H1 (cell line): ENCODE results near the gene TET2. TPM values are rescaled to one million over a fixed set of nuclear protein-coding genes. Genes with fewer than 3 reads are reported as not detected.

ENCODE experiments used
- CTCF ChIA-PET: fragments of 300-600 bp; sonication (Branson Sonifier 250); formaldehyde crosslinking; loops from one replicate; lab custom pipeline; 2021; ENCODE audit not compliant: partially characterized antibody; lab: Charles Lee
- POLR2A ChIA-PET: fragments of 300-600 bp; sonication (Branson Sonifier 250); formaldehyde crosslinking; loops from one replicate; lab custom pipeline; 2021; ENCODE audit warnings: inconsistent platforms; ENCODE audit not compliant: partially characterized antibody; lab: Charles Lee
- DNase-seq, 2 experiments: peaks; one replicate each; pipeline versions ENCODE4 v3.0.0 to v3.0.0-alpha.2; 2010 to 2022; ENCODE audit warnings: low spot score in 2 of 2, low read depth in 1 of 2, mixed read lengths in 1 of 2
- FAIRE-seq: peaks from 2 replicates; lab custom pipeline; 2011; peaks lifted over from hg19 to GRCh38; lab: Jason Lieb, UNC
- H2AFZ ChIP-seq: 2 replicates; pipeline ENCODE4 v1.8.1; 2012; ENCODE audit warnings: low read length, inconsistent platforms
- H2AK5ac ChIP-seq: 2 replicates; pipeline ENCODE4 v1.6.1; 2013; ENCODE audit warnings: low read depth, low read length
- H2BK120ac ChIP-seq: replicated peaks from 2 replicates; pipeline ENCODE3; 2013; ENCODE audit warnings: low read depth, low read length, inconsistent platforms
- H2BK12ac ChIP-seq: 2 replicates; pipeline ENCODE4 v1.6.1; 2013; ENCODE audit warnings: low read depth, low read length
- H2BK15ac ChIP-seq: 2 replicates; pipeline ENCODE4 v1.6.1; 2013; ENCODE audit warnings: low read length
- H2BK20ac ChIP-seq: 2 replicates; pipeline ENCODE4 v1.6.1; 2013; ENCODE audit warnings: low read length
- H2BK5ac ChIP-seq: 2 replicates; pipeline ENCODE4 v1.6.1; 2013; ENCODE audit warnings: low read depth, low read length
- H3K14ac ChIP-seq: 2 replicates; pipeline ENCODE4 v1.6.1; 2013; ENCODE audit warnings: inconsistent platforms; ENCODE audit not compliant: insufficient read length
- H3K18ac ChIP-seq: 2 replicates; pipeline ENCODE4 v1.6.1; 2013; ENCODE audit warnings: low read length; ENCODE audit errors: extremely low read depth
- H3K23ac ChIP-seq: 2 replicates; pipeline ENCODE4 v1.6.1; 2013; ENCODE audit warnings: inconsistent platforms; ENCODE audit not compliant: insufficient read length
- H3K23me2 ChIP-seq: 2 replicates; pipeline ENCODE4 v1.6.1; 2013; ENCODE audit warnings: low read depth, low read length
- H3K27ac ChIP-seq: 2 replicates; pipeline ENCODE4 v1.6.1; 2011; ENCODE audit warnings: low read depth, low read length, inconsistent platforms
- H3K27me3 ChIP-seq, 4 experiments: replicated peaks in 1 of 4; 1 replicate in 1 of 4; 2 replicates in 3 of 4; pipeline versions ENCODE4 v1.6.1 to v1.8.1; 2011 to 2013; ENCODE audit warnings: low read length in 3 of 4, mild to moderate bottlenecking in 3 of 4, inconsistent platforms in 2 of 4, mixed read lengths in 2 of 4, moderate library complexity in 1 of 4; ENCODE audit not compliant: control insufficient read depth in 3 of 4, insufficient read depth in 3 of 4; ENCODE audit errors: extremely low read depth in 1 of 4
- H3K36me3 ChIP-seq, 4 experiments: 2 replicates each; pipeline versions ENCODE4 v1.6.1 to v1.8.1; 2011 to 2013; ENCODE audit warnings: mild to moderate bottlenecking in 4 of 4, low read length in 3 of 4, moderate library complexity in 2 of 4, control low read depth in 1 of 4, inconsistent platforms in 1 of 4; ENCODE audit not compliant: insufficient read depth in 4 of 4, control insufficient read depth in 2 of 4
- H3K4ac ChIP-seq: replicated peaks from 2 replicates; pipeline ENCODE3; 2013; ENCODE audit warnings: low read length, low read depth, mixed read lengths, inconsistent platforms; ENCODE audit not compliant: insufficient read length
- H3K4me1 ChIP-seq, 4 experiments: replicated peaks in 1 of 4; 1 replicate in 1 of 4; 2 replicates in 3 of 4; pipeline versions ENCODE4 v1.6.1 to v1.8.1; 2011 to 2013; ENCODE audit warnings: low read length in 3 of 4, inconsistent platforms in 2 of 4, mixed read lengths in 1 of 4; ENCODE audit not compliant: insufficient read depth in 4 of 4, control insufficient read depth in 3 of 4
- H3K4me2 ChIP-seq, 2 experiments: 2 replicates each; pipeline versions ENCODE4 v1.6.1 to v1.8.1; 2011 to 2013; ENCODE audit warnings: low read depth in 2 of 2, low read length in 2 of 2, control low read depth in 1 of 2, inconsistent platforms in 1 of 2, mild to moderate bottlenecking in 1 of 2; ENCODE audit not compliant: insufficient read depth in 1 of 2
- H3K4me3 ChIP-seq, 4 experiments: fragments of 200-600, 300-600 bp in 1 of 4; sonication (generic), shearing (Covaris generic), sonication (Bioruptor Twin) in 1 of 4; 2 replicates each; pipeline versions ENCODE4 v1.5.1 to v1.8.1; 2011 to 2016; ENCODE audit warnings: low read length in 4 of 4, low read depth in 3 of 4, control low read depth in 2 of 4, inconsistent platforms in 2 of 4, mild to moderate bottlenecking in 2 of 4, mixed read lengths in 1 of 4, moderate library complexity in 1 of 4; ENCODE audit not compliant: insufficient read depth in 2 of 4; ENCODE audit errors: extremely low read depth in 1 of 4
- H3K56ac ChIP-seq: replicated peaks from 2 replicates; pipeline ENCODE3; 2013; ENCODE audit warnings: low read depth, mild to moderate bottlenecking, mixed read lengths, low read length, inconsistent platforms; ENCODE audit not compliant: insufficient read length
- H3K79me1 ChIP-seq: 2 replicates; pipeline ENCODE4 v1.6.1; 2013; ENCODE audit warnings: low read depth, low read length, control low read depth
- H3K79me2 ChIP-seq, 2 experiments: 2 replicates each; pipeline versions ENCODE4 v1.6.1 to v1.8.1; 2012 to 2013; ENCODE audit warnings: low read length in 2 of 2, mild to moderate bottlenecking in 2 of 2, inconsistent platforms in 1 of 2; ENCODE audit not compliant: insufficient read depth in 2 of 2, control insufficient read depth in 1 of 2
- H3K9ac ChIP-seq, 4 experiments: replicated peaks in 1 of 4; 1 replicate in 1 of 4; 2 replicates in 3 of 4; pipeline versions ENCODE4 v1.6.1 to v1.8.1; 2011 to 2013; ENCODE audit warnings: low read depth in 3 of 4, low read length in 3 of 4, control low read depth in 2 of 4, mild to moderate bottlenecking in 2 of 4, moderate library complexity in 2 of 4, inconsistent platforms in 1 of 4; ENCODE audit errors: extremely low read depth in 1 of 4
- H3K9me3 ChIP-seq, 2 experiments: 2 replicates each; pipeline versions ENCODE4 v1.6.1 to v1.8.1; 2012 to 2013; ENCODE audit warnings: mild to moderate bottlenecking in 2 of 2, moderate library complexity in 2 of 2, control low read depth in 1 of 2, inconsistent platforms in 1 of 2, low read depth in 1 of 2, low read length in 1 of 2, mixed read lengths in 1 of 2; ENCODE audit not compliant: insufficient read depth in 2 of 2
- H4K20me1 ChIP-seq, 2 experiments: replicated peaks in 1 of 2; 2 replicates each; pipeline versions ENCODE3 to v1.8.1; 2011 to 2013; ENCODE audit warnings: inconsistent platforms in 2 of 2, low read length in 2 of 2, mild to moderate bottlenecking in 1 of 2; ENCODE audit not compliant: insufficient read depth in 2 of 2, control insufficient read depth in 1 of 2
- H4K5ac ChIP-seq: 2 replicates; pipeline ENCODE4 v1.6.1; 2013; ENCODE audit warnings: low read length, low read depth, mixed read lengths, inconsistent platforms; ENCODE audit not compliant: insufficient read length
- H4K8ac ChIP-seq: 2 replicates; pipeline ENCODE4 v1.8.0; 2013; ENCODE audit warnings: mild to moderate bottlenecking, moderate library complexity, low read length, inconsistent platforms; ENCODE audit not compliant: insufficient read depth; ENCODE audit errors: extremely low read depth
- H4K91ac ChIP-seq: replicated peaks from 2 replicates; pipeline ENCODE3; 2013; ENCODE audit warnings: low read length, mixed read lengths, inconsistent platforms; ENCODE audit not compliant: insufficient read length
- ASH2L ChIP-seq: fragments of 200-600, 300-600 bp; sonication (generic); IDR thresholded peaks from one replicate; pipeline ENCODE4 v1.7.1; 2017; ENCODE audit warnings: low read length
- CBX5 ChIP-seq: fragments of 300-800, 300-1000 bp; sonication (generic); IDR thresholded peaks from 2 replicates; pipeline ENCODE4 v1.7.1; 2016; ENCODE audit warnings: antibody characterized with exemption, low read length, low read depth
- CHD2 ChIP-seq: IDR thresholded peaks from 2 replicates; pipeline ENCODE4 v1.6.1; 2012; ENCODE audit warnings: low read length, improper control_type of control experiment
- JUN ChIP-seq: IDR thresholded peaks from 2 replicates; pipeline ENCODE4 v1.6.1; 2011; ENCODE audit warnings: low read depth, mild to moderate bottlenecking, improper control_type of control experiment, low read length
- JUND ChIP-seq: IDR thresholded peaks from 2 replicates; pipeline ENCODE4 v1.6.1; 2011; ENCODE audit warnings: mild to moderate bottlenecking, improper control_type of control experiment, low read length
- KDM1A ChIP-seq: fragments of 200-600, 300-600 bp; sonication (generic); IDR thresholded peaks from 2 replicates; pipeline ENCODE4 v1.7.1; 2016; ENCODE audit warnings: mild to moderate bottlenecking, low read length, borderline replicate concordance
- KDM5A ChIP-seq: fragments of 200-600 bp; IDR thresholded peaks from 2 replicates; pipeline ENCODE4 v1.7.1; 2012; ENCODE audit warnings: mild to moderate bottlenecking, low read length, inconsistent platforms, mixed read lengths
- POU5F1 ChIP-seq: IDR thresholded peaks from 2 replicates; pipeline ENCODE4 v1.6.1; 2011; ENCODE audit warnings: low read depth, mild to moderate bottlenecking, low read length, moderate library complexity
- RFX5 ChIP-seq: IDR thresholded peaks from 2 replicates; pipeline ENCODE4 v1.6.1; 2011; ENCODE audit warnings: low read depth, low read length, improper control_type of control experiment, borderline replicate concordance
- SUZ12 ChIP-seq: fragments of 200-600 bp; sonication (generic); IDR thresholded peaks from 2 replicates; pipeline ENCODE4 v1.6.1; 2012; ENCODE audit warnings: mild to moderate bottlenecking, inconsistent platforms, low read length, moderate library complexity, mixed read lengths
- TAF1 ChIP-seq: IDR thresholded peaks from 2 replicates; pipeline ENCODE4 v1.6.1; 2011; ENCODE audit warnings: mild to moderate bottlenecking, low read depth, low read length
- ZNF274 ChIP-seq: IDR thresholded peaks from 2 replicates; pipeline ENCODE4 v1.7.0; 2012; ENCODE audit warnings: low read length, borderline replicate concordance; ENCODE audit errors: extremely low read depth
- polyA plus RNA-seq, 7 experiments: library from polyadenylated mRNA; depleted of rRNA in 3 of 7; stranded (reverse) in 5 of 7; unstranded in 2 of 7; fragments of >200 nt in 5 of 7; fragments of 200-250 nt in 2 of 7; gene quantifications; 1 replicate in 5 of 7; 2 replicates in 1 of 7; 4 replicates in 1 of 7; pipeline versions ENCODE4 v1.2.1 to v1.2.3, GENCODE V29; 2011 to 2013; ENCODE audit warnings: missing spikeins in 2 of 7, mixed read lengths in 2 of 7
- total RNA-seq: library from RNA; stranded (reverse); fragmentation: NEBNext Ultra II Directional; extraction: Animal tissue kit (Norgen Biotek cat#: 25700); gene quantifications from 2 replicates; pipeline ENCODE4 v1.2.1, GENCODE V29; 2021
- TF ChIP-seq, protein P1 (sequence below): IDR thresholded peaks from 2 replicates; pipeline ENCODE4 v1.6.1; 2011; ENCODE audit warnings: low read length, improper control_type of control experiment

TET2 gene
- total and polyA plus RNA-seq, 2 of the 8 experiments (the other 6 are each of a cell fraction or from before 2014, with no cell fraction given), result 1.0 to 2.6 TPM

DNA sequence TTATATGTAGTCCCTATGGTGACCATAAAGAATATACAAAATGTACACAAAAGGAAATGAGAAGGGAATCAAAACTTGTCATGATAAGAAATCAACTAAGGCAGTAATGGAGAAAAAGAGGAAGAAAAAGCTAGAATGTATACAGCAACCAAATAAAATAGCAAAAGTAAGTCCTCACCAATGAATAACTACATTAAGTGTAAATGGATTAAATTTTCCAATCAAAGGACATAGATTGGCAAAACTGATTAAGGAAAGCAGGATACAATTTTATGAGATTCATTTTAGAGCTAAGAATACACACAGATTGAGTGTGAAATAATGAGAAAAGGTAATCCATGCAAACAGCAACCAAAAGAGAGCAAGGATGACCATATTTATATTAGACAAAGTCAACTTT, 157.4 kb downstream of the TET2 start:
- no peak for DNase-seq
- POLR2A ChIA-PET, result no interaction called here

More for the DNA sequence above, 157.4 kb downstream of the TET2 start:
- Histone ChIP-seq H3K27me3 (peaks cover 0 to 1% (median 0%) of the 10 kb centered on the region in 4 experiments; a peak in 1 of 7 replicates), H3K9me3 (0 out of 4 replicates have a peak, but pooled peaks cover 4 to 5% of the 10 kb centered on the region in 2 experiments), H2BK15ac (no peak overlapping the region), H3K4ac (no peak overlapping the region), H3K23me2 (no peaks in the 10 kb centered on the region), H3K4me3 (no peak overlapping the region), H3K23ac (no peak overlapping the region), H3K4me2 (no peak overlapping the region), H3K56ac (no peak overlapping the region), H3K9ac (no peak overlapping the region), H2AK5ac (no peak overlapping the region), H3K18ac (no peak overlapping the region), H3K4me1 (no peaks in the 10 kb centered on the region), H3K36me3 (no peaks in the 10 kb centered on the region), H3K79me2 (no peaks in the 10 kb centered on the region), H4K20me1 (no peaks in the 10 kb centered on the region), H3K14ac (no peak overlapping the region), H2BK12ac (no peak overlapping the region), H2BK20ac (no peak overlapping the region), H3K79me1 (no peaks in the 10 kb centered on the region), H4K91ac (no peak overlapping the region), H4K5ac (no peak overlapping the region), H2BK5ac (no peak overlapping the region), H2BK120ac (no peak overlapping the region), H2AFZ (no peak overlapping the region), H3K27ac (no peak overlapping the region), H4K8ac (no peak overlapping the region)
- CTCF ChIA-PET, result interaction anchor here (0.7 kb wide), 1 partner anchor 22 kb away, joined by 4 read pairs; no protein-coding TSS in a partner anchor
- TF ChIP-seq KDM5A (no peak), POU5F1 (no peak), ASH2L (no peak), SUZ12 (no peak), JUN (no peak), ZNF274 (no peak), KDM1A (no peak), TAF1 (no peak), RFX5 (no peak), CHD2 (no peak), CBX5 (no peak), JUND (no peak)
- TF ChIP-seq, protein P1, sequence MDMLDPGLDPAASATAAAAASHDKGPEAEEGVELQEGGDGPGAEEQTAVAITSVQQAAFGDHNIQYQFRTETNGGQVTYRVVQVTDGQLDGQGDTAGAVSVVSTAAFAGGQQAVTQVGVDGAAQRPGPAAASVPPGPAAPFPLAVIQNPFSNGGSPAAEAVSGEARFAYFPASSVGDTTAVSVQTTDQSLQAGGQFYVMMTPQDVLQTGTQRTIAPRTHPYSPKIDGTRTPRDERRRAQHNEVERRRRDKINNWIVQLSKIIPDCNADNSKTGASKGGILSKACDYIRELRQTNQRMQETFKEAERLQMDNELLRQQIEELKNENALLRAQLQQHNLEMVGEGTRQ, result no peak
- FAIRE-seq, result no peak
